CD4-positive, alpha-beta T cell treated with Interleukin-15 for 4 hours (primary cell): Measurements from ENCODE around the gene ABHD16B.
"Not testable (repeated sequence)": the region's sequence is repeated elsewhere in the genome, so short reads cannot be mapped to it uniquely, and the experiment has no call there.

Experiments
- DNase-seq: peaks from one replicate; pipeline ENCODE4 v3.0.0-alpha.2; 2020; ENCODE audit warnings: low spot score

ABHD16B gene

GRCh38 chr20:63878899-63879663, 17.8 kb downstream of the ABHD16B start:
- no peak for DNase-seq

GRCh38 chr20:63880901-63881300, 19.6 kb downstream of the ABHD16B start:
- DNase-seq = not testable (repeated sequence)

- no peak for DNase-seq
These were observed 20.3 kb downstream of the ABHD16B start for GRCh38 chr20:63881451-63882226.

- DNase-seq = no peak
These were observed 21.2 kb downstream of the ABHD16B start for GRCh38 chr20:63882257-63883200.

- DNase-seq = no peak
These were observed 21.9 kb downstream of the ABHD16B start for GRCh38 chr20:63883201-63883593.

GRCh38 chr20:63884506-63885263, 23.4 kb downstream of the ABHD16B start:
- DNase-seq = no peak

GRCh38 chr20:63885264-63886053, 24.2 kb downstream of the ABHD16B start:
- no peak for DNase-seq

GRCh38 chr20:63886054-63886419, 24.7 kb downstream of the ABHD16B start:
- no peak for DNase-seq

GRCh38 chr20:63886921-63887320, 25.6 kb downstream of the ABHD16B start:
- DNase-seq = no peak

GRCh38 chr20:63889241-63890200, 28.2 kb downstream of the ABHD16B start:
- DNase-seq = no peak

- no peak for DNase-seq
These were observed 28.9 kb downstream of the ABHD16B start for GRCh38 chr20:63890201-63890576.

- no peak for DNase-seq
These were observed 29.3 kb downstream of the ABHD16B start for GRCh38 chr20:63890616-63891015.

- DNase-seq = no peak
These were observed 30.0 kb downstream of the ABHD16B start for GRCh38 chr20:63891061-63892002.

- no peak for DNase-seq
These were observed 31.1 kb downstream of the ABHD16B start for GRCh38 chr20:63892402-63892801.

- DNase-seq = no peak
These were observed 32.7 kb downstream of the ABHD16B start for GRCh38 chr20:63893999-63894357.

- DNase-seq = peak; percentile 97
These were observed 33.3 kb downstream of the ABHD16B start, which contains the start of gene DNAJC5 for GRCh38 chr20:63894358-63895201. TSS of gene DNAJC5 (plus strand) at chr20:63895126. CDS start at chr20:63928346, 33,220 bp downstream.

GRCh38 chr20:63895202-63895951, 34.1 kb downstream of the ABHD16B start:
- DNase-seq = no peak
